ENCODE measurements around the gene ZNF605. TPM values are rescaled to one million over a fixed set of nuclear protein-coding genes. Genes with fewer than 3 reads are reported as not detected.

Gene ZNF605
- total RNA-seq (19.7 and 21.7 TPM in 2 replicates), polyA plus RNA-seq (6.0 and 8.7 TPM in 2 replicates), polyA minus RNA-seq (2.5 and 5.5 TPM in 2 replicates)
- 15.3 TPM for total RNA-seq (2013)

GRCh38 chr12:132956011-132956788 lies at the start of gene ZNF605:
TSS of gene ZNF605 (minus strand) at chr12:132956306. CDS start at chr12:132945635, 10,671 bp downstream.
- CTCF ChIA-PET: interaction anchor here (1.0 to 1.2 kb wide), 3 partner anchors 30 to 51 kb away, joined by 3 to 5 read pairs (median 4); partner anchors contain the start of gene ZNF26
- peak within 1 kb of the TSS; percentile 65 to 93 for H3K27ac ChIP-seq (ENCODE audit: low read length in 2 of 2)
- peaks cover 26% of the 10 kb centered on the region for H3K4me1 Mint-ChIP-seq
- peak within 1 kb of the TSS; percentile 69 to 95 (median 87) for H3K4me3 ChIP-seq (ENCODE audit: control extremely low read depth in 1 of 5, extremely low read depth in 1 of 5, insufficient read depth in 1 of 5, low read depth in 2 of 5, low read length in 4 of 5)
- peaks cover 14% of the 10 kb centered on the region for H4K20me1 ChIP-seq (ENCODE audit: control insufficient read depth, insufficient read depth, low read length, poor library complexity, severe bottlenecking)
- WGBS (ENCODE audit: insufficient coverage): 1% methylated on average over 67 of the region's 67 CpGs
- no peaks in the 10 kb centered on the region for H3K36me3 ChIP-seq (replicated peaks in 1 of 2; ENCODE audit: control extremely low read depth in 1 of 2, control insufficient read depth in 1 of 2, extremely low read depth in 1 of 2, insufficient read depth in 2 of 2, low read length in 1 of 2)
- ATAC-seq (ENCODE audit: low read depth) (peak; percentile 91), DNase-seq (peak; percentile 93)
- H3K9me3 Mint-ChIP-seq (ENCODE audit: insufficient read depth): peaks cover 2% of the 10 kb centered on the region
- H3K4me2 ChIP-seq (replicated peaks; ENCODE audit: low read depth, low read length, poor library complexity, severe bottlenecking): peak within 1 kb of the TSS; percentile 89
- no peaks in the 10 kb centered on the region for H3K27me3 Mint-ChIP-seq
- H3K4me3 Mint-ChIP-seq: peak within 1 kb of the TSS; percentile 93
- peak within 1 kb of the TSS; percentile 94 for H3K9ac ChIP-seq (ENCODE audit: low read length)
- H3K27me3 ChIP-seq (replicated peaks in 1 of 4; ENCODE audit: control extremely low read depth in 1 of 4, control insufficient read depth in 3 of 4, insufficient read depth in 4 of 4, low read length in 3 of 4): no peaks in the 10 kb centered on the region
- TF ChIP-seq CTCF (IDR thresholded peaks at IDR 0.05) (no peak), EZH2 (IDR thresholded peaks at IDR 0.05; ENCODE audit: borderline replicate concordance, insufficient read depth, low read depth, low read length, poor library complexity, severe bottlenecking) (no peak)
- H3K9me3 ChIP-seq (ENCODE audit: control extremely low read depth in 1 of 3, control insufficient read depth in 2 of 3, insufficient read depth in 1 of 3, low read length in 2 of 3): peaks cover 0 to 20% (median 2%) of the 10 kb centered on the region in 3 donors
- peak within 1 kb of the TSS; percentile 93 for H3K27ac Mint-ChIP-seq
- peaks cover 11 to 19% of the 10 kb centered on the region in 2 donors for H3K4me1 ChIP-seq (ENCODE audit: control insufficient read depth in 2 of 2, insufficient read depth in 2 of 2, low read length in 2 of 2)
- intact Hi-C loops (cut with micrococcal nuclease): loop anchor here (1.0 to 5.0 kb wide), 7 partner anchors 30 to 809 kb away; partner anchors contain the start of genes GOLGA3, ZNF10, ZNF140 and ZNF26
- peaks cover 61% of the 10 kb centered on the region for H3K79me2 ChIP-seq (ENCODE audit: control insufficient read depth, insufficient read depth, low read length)
- POLR2A ChIA-PET: interaction anchor here (0.5 to 1.5 kb wide), 5 partner anchors 30 to 174 kb away, joined by 5 to 11 read pairs (median 5); partner anchors contain the start of genes ZNF10, ZNF26 and ZNF891
- peak within 1 kb of the TSS; percentile 87 for H2AFZ ChIP-seq (ENCODE audit: insufficient read depth, low read depth, low read length, poor library complexity, severe bottlenecking)

Data from B cell (primary cell).